Smooth muscle cell of the brain vasculature (primary cell): Measurements from ENCODE around the gene STIM2.
"Not testable (repeated sequence)": the region's sequence is repeated elsewhere in the genome, so short reads cannot be mapped to it uniquely, and the experiment has no call there.

Experiments
- DNase-seq: peaks from one replicate; pipeline ENCODE4 v3.0.0-alpha.2; 2012; ENCODE audit warnings: low read depth, low spot score

STIM2 gene

DNA sequence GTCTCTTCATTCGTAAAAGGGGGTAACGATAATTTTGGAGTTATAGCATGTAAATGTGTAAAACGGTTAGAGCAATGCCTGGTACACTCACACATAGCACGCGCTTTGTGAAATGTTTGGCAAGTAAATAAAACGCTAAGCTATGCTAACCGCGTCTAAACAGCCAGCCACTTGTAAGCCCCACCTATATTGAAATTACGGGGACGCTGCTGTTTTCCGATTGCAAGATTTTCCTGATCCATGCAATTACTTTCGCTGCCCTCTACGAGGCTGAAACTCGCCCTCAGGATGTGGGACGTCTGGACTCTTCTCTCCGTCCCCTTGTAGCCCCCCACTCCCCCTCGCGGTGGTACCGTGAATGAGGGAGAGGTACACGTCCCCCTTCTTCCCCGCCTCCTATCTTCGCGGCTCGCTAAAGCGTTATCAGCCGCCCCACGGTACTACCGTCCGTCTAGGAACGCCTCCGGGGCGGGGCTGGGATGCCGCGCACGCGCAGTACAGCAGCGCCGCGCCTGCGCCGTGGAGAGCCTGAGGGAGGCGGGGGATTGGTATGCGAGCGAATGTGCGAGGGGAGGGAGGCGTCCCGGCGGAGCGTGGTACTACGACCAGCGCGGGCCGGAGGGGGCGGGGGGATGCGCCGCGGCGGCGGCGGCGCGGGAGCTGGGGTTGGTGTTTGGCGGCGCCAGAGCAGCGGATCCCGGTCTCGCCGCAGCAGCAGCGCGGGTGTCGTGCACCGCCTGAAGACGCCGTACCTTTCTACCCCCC is at the start of gene STIM2:
Gene STIM2, plus strand, starts transcription at position 685 of the 765 bp plus-strand sequence.
- peak; percentile 91 for DNase-seq

- DNase-seq = not testable (repeated sequence)
Observed at GRCh38 chr4:26811571-26811970, 49.1 kb upstream of the STIM2 start.

DNA sequence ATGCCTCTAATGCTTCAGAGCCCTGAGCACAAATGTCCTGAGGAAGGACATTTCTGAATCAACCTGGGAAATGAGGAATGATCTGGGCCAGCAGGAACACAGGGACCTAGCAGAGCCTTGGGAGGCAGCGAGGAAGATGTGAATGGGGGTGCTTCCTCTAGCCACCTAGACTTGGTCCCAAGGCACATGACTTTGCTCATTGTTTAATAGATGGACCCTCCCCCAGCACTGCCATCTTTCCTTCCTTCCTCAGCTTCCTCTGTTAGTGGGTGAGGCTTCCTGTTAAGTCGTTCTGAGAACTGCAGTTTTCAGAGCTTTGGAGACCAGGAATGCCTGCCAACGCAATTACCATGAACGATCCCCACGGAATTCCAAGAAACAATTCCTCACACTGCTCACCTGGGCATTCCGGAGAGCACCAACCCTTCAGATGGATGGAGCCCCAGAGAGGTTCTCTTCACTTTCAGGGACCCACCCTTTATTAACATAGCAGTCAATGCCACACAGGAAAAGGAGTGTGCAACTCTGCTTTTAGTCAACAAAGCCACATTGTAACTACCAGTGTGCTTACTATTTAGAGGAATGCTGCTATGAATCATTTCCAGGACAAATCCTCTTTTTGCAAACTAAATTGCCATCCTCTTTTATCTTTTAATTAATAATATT is 48.5 kb upstream of the STIM2 start:
- no peak for DNase-seq

- DNase-seq = no peak
Observed at GRCh38 chr4:26813698-26814097, 46.9 kb upstream of the STIM2 start.

DNA sequence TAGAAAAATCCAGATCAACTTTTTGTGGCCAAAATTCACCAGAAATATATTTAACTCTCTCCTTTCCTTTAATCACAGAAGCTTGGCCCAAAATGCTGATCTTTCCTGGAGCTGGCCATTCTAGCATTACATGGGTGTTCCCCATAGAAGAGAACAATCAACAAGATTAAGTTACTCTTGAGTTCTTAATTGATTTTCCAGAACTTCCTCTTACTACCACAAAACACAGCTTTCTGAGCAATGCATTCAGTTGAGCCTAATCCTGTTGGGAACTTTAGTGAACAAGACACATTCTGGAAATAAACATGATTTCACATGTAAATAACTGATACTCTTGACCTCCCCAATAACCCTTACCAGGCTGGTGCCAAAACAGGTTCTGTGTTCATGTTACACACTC is 45.4 kb upstream of the STIM2 start:
- no peak for DNase-seq

DNA sequence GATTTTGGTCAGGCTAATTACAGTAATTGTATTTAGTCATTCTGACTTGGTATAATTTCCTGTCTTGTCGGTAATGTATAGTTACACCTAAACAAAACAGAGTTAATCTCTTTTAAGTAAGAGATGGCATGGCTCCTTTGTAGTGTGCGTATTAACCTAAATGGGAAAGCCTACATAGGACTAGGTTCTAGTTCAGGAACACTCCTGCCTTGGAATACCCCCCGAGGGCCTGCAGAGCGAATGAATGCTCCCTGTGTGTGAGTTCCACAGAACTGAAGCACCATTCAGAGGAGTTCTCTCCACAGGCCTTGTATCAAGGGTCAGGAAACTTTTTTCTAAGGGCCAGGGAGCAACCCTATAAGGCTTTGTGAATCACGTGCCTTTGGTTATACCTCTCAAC is 44.9 kb upstream of the STIM2 start:
- DNase-seq = no peak

DNA sequence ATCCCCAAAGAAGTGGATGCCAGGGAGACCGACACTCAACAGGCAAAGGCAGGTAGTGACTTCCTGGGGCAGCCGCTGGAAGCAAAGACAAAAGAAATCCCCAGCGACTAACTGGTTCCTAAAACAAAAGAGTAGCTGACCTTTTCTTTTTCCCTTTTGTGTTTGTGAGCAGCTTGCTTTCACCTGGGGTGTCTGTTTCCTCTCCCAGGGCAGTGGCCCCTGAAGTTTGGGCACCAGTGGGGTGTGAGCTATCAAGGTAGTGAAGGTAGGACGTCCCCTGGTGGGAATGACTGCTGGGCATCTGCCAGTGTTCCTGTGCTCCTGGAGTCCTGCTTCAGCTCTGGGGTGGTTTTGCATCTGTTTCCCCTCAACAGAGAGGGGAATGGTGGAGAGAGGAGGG is 41.6 kb upstream of the STIM2 start:
- no peak for DNase-seq

GRCh38 chr4:26819478-26820095 is 41.1 kb upstream of the STIM2 start:
- no peak for DNase-seq

DNA sequence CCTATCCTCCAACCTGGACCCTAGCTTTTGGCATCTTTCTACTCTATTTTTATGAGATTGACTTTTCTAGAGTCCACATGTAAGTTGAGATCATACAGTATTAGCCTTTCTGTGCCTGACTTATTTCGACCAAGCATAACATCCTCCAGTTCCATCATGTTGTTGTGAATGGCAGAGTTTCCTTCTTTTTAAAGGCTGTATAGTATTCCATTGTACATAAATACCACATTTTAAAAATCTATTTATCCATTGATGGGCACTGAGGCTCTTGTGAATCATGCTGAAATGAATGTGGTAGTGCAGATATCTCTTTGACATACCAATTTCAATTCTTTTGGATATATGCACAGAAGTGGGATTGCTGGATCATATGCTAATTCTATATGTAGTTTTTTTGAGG is 40.3 kb upstream of the STIM2 start:
- no peak for DNase-seq

GRCh38 chr4:26821031-26821430 is 39.6 kb upstream of the STIM2 start:
- DNase-seq = no peak

- no peak for DNase-seq
Observed at GRCh38 chr4:26821677-26822503, 38.8 kb upstream of the STIM2 start.

- no peak for DNase-seq
Observed at GRCh38 chr4:26822546-26822945, 38.1 kb upstream of the STIM2 start.

- DNase-seq = not testable (repeated sequence)
Observed at GRCh38 chr4:26822974-26823373, 37.7 kb upstream of the STIM2 start.

GRCh38 chr4:26823583-26823982 is 37.1 kb upstream of the STIM2 start:
- peak; percentile 21 for DNase-seq

DNA sequence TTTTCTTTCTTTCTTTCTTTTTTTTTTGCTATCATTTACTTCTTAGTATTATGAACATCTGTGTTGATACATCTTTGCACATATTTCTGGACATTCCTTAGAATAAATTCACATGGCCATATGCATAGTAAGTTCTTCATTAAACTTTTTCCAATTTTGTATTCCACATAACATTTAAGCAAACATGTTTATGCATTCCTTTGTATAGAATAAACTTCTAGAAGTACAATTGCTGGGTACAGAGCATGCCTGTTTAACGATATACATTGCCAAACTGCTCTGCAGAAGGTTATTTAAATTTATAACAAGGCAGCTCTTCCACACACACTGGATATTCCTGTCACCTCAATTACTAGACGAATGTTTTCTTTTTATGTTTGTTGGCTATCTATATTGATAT is 36.0 kb upstream of the STIM2 start:
- DNase-seq = no peak

DNA sequence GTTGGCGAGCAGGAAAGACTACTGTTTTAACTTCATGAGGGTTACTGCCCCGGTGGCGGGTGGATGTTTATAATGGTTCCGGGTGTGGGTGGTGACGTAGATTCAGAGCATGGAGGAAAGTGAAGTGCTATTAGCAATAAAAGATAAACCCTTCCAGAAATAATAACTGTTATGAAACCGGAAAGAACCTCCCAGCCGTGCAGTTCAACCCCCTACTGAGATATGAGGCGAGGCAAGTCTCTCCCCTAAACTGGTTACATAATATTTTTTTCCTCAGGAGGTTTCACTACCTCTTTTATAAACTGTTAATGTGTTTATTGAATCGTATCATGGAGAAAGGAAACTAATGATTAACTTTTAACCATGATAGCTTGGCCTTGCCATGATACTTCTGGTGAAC is 33.9 kb upstream of the STIM2 start:
- peak; percentile 53 for DNase-seq

GRCh38 chr4:26827336-26827735 is 33.3 kb upstream of the STIM2 start:
- not testable (repeated sequence) for DNase-seq

DNA sequence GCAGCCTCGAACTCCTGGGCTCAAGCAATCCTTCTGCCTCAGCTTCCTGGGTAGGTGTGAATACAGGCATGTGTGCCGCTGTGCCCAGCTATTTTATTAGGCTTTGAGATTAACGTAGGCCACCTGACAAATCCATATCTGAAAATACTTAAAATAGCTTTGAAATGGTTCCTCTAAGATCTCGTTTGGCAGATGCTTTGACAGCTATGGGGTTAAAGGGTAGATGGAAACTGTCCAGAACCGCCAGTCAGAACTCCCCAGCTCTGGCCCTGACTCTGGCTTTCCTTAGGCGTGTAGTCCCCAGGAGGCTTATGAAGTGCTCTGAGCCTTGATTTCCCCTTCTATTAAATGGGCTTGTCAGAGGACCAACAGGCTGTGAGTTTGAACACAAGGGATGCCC is 32.8 kb upstream of the STIM2 start:
- no peak for DNase-seq

- no peak for DNase-seq
Observed at GRCh38 chr4:26829018-26829417, 31.6 kb upstream of the STIM2 start.

DNA sequence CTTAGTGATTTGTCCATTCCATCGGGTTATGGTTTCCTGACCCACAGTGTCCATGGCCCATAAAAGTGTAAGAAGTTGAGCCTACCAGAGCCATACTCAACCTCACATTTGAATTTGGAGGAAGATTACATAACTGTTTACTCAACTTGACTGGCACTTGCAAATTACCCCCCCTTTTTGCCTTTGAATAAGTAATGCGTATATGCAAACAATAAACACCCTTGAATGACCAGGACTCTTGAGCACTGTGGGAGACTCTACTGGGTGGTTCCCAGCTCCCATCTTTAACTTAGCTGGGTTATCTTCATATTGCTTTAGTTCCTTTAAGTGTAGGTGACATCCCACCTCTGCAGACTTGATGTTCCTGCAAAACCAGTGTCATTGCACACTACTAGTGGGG is 30.6 kb upstream of the STIM2 start:
- no peak for DNase-seq

- no peak for DNase-seq
Observed at GRCh38 chr4:26830701-26831100, 29.9 kb upstream of the STIM2 start.

DNA sequence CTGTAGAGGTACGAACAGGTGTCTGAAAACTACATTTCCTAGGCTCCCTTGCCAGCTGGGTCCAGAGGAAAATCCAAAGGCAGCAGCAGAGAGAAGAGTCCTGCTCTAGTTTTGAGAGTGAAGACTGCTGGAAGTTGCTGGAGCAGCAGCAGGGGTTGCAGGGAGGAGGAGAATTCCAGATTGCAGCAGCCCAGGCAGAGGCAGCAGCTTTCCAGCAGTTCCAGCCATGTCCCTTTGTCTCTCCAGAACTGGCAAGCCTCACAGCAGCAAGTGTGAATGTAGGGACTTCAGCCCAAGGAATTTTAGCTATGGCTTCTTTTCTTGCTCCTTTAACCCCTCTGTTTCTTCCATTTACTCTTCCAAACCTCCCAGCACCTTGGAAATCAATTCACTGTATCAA is 24.1 kb upstream of the STIM2 start:
- DNase-seq = no peak
